ENCODE measurements around the gene RPL28.

Gene RPL28

DNA sequence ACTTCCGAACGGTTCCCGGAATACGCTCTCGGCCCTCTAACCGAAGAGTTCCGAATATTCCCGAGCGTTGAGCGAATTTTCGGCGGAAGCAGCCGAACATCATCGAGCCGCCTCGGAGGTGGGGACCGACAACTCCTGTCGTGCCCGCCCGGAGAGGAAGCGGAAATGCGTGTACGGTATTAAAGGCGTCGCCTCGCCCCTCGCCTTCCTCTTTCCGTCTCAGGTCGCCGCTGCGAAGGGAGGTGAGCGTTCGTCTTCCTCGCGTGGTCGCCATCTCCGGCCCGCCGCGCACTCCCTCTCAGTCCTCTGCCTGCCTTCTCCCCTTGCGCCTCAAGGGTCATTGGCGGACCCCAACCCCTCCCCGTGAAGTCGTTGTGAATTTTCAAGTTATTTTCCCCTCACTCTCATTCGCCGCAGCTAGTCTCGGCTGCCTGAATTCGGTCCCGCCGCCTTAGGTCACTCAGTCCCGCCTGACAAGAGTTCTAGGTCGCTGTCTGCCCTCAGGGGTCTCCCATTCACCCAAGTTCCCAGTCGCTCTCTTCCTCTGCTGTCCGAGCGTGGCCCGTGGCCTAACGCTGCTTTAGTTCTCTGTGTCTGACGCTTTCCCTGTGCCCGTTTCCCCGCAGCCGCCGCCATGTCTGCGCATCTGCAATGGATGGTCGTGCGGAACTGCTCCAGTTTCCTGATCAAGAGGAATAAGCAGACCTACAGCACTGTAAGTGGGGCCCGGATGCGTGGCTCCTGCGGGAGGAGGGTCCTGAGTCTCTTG is at the start of gene RPL28:
TSS of gene RPL28 (plus strand) at position 209 of the 769 bp plus-strand sequence. CDS start at position 635, 426 bp downstream.
- DNase-seq, result peak; percentile 97

DNA sequence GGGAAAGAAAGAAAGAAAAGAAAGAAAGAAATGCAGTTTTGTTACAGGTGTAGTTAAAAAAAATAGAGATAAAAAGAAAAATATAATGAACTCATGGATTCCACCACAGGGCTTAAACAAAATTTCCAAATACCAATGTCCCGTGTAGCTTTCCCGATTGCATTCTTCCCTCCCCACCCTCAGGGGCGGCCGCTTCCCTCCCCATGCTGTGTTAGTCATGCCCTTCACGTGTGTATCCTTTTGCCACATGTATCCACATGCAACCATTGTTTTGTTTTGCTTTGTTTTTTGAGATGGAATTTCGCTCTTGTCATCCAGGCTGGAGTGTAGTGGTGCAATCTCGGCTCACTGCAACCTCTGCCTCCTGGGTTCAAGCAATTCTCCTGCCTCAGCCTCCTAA is 49.6 kb upstream of the RPL28 start:
- DNase-seq, result no peak

GRCh38 chr19:55339105-55339888 is 46.4 kb upstream of the RPL28 start, which contains the start of gene KMT5C:
Gene KMT5C, plus strand, starts transcription at chr19:55339876. Its CDS starts 2,061 bp downstream, at chr19:55341937.
- peak; percentile 100 for DNase-seq

DNA sequence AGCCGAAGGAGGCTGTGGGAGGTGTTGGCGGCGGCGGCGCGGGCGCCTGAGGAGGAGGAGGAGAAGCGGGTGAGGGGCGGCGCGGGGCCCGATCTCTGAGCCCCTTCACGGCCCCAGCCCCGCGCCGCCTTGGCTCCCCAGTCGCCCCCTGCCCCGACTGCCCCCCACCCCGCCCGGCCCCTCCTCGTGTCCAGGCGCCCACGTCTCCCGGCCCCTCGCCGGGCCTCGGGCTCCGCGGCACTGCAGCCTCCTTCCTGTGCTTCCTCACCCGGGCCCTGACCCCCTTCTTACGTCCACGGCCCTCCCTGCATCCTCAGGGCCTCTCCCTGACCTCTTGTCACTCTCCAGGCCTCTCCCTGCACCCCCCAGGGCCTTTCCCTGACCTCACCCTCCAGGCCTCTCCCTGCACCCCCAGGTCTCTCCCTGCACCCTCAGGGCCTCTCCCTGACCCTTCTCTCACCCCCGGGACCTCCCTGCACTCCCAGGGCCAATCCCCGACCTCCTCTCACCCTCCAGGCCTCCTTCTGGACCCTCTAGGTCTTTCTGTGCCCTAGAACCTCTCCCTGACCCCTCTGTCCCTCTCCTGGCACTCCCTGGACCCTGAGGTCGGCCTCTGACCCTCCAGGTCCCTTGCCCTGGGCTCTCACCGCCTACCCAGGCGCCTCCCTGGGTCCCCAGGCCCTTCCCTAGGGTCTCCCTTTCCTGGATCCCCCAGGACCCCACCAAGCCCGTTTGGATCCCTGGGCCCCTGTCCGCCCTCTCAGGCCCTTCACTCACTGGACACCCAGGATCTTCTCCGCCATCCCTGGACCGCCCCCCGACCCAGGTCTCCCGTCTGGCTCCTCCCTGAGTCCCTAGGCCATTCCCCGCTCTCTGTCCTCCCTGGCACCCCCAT is 45.6 kb upstream of the RPL28 start:
- no peak for DNase-seq

- no peak for DNase-seq
Observed at GRCh38 chr19:55340784-55341147, 45.0 kb upstream of the RPL28 start.

GRCh38 chr19:55341171-55341588 is 44.6 kb upstream of the RPL28 start:
- peak; percentile 44 for DNase-seq

DNA sequence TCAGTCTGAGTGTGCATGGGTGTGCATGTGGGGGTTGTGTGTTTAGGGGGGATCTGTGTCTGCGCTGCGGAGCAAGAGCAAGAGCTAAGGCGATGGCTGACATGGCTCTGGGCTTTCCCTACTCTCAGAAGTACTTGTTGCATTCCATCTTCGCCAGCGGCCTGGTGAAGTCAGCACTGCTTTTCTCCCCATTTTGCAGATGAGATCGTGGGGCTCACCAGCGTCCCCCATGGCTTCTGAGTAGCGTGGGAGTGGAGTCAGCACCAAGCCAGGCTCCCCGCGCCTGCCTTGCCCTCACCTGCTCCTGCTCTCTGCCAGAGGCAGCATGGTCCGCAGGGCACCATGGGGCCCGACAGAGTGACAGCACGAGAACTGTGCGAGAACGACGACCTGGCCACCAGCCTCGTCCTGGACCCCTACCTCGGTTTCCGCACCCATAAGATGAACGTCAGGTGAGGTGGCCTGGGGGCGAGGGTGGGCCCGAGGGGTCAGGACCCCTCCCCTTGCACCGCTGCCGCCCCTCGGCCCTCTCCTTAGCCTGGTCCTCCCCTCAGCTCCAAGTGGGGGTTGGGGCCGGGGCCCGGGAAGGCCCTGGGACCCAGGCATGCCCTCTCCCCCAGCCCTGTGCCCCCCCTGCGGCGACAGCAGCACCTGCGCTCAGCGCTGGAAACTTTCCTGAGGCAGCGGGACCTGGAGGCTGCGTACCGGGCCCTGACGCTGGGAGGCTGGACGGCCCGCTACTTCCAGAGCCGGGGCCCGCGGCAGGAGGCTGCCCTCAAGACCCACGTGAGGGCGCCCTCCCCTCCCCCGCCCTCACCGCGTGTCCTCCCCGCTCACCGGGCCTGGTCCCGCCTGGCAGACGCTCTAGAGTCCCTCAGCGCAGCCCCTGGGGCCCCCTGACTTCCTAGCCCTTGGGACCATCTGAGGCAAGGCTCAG is 43.9 kb upstream of the RPL28 start:
- no peak for DNase-seq

DNA sequence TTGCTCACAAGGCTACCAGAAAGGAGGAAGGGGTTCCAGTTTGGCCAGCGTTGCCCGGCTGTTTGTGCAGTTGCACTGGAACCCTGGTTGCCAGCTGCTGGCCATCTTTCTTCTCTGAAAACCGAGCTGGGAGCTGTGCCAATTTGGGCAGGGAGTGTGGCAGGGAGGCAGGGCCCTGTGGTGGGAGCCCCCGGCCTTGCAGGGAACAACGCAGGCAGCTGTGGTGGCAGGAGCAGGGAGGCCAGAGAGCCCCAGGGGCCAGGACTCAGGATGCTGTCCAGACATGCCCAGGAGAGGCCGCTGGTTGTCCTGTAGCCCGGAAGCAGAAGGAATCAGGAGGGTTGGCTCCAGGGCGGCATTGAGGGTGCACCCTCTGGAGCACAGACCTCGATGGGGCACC is 41.3 kb upstream of the RPL28 start:
- DNase-seq, result no peak

DNA sequence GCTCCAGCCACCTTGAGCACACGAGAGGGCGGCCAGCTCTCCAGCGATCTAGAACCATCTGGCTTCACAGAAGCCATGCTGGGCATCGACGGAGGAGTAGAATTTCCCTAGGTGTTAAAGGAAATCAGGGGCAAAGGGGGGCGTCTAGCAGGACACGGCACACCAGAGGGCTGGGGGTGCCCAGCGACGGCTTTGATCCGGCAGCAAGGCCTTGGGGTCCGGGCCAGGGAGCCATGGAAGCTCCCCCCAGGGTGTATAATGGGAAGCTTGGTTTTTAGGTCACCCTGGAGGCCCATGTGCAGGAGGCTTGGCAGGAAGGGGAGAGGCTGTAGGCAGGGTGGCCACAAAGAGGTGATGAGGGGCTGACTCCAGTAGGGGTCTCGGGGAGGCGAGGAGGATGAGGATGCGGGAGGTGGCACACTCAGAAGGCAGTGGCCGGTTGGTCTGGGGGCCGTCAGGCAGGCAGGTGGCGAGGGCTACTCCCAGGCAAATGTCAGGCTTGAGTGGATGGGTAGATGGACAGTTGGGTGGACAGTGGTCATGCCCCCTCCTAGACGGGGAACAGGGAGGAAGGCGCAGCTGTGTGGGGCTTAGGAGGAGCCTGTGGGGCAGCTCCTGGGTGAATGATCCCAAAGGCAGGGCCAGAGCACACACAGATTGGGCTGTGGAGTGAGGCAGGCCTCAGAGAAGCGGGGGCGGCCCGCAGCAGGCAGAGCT is 40.5 kb upstream of the RPL28 start:
- DNase-seq, result no peak

DNA sequence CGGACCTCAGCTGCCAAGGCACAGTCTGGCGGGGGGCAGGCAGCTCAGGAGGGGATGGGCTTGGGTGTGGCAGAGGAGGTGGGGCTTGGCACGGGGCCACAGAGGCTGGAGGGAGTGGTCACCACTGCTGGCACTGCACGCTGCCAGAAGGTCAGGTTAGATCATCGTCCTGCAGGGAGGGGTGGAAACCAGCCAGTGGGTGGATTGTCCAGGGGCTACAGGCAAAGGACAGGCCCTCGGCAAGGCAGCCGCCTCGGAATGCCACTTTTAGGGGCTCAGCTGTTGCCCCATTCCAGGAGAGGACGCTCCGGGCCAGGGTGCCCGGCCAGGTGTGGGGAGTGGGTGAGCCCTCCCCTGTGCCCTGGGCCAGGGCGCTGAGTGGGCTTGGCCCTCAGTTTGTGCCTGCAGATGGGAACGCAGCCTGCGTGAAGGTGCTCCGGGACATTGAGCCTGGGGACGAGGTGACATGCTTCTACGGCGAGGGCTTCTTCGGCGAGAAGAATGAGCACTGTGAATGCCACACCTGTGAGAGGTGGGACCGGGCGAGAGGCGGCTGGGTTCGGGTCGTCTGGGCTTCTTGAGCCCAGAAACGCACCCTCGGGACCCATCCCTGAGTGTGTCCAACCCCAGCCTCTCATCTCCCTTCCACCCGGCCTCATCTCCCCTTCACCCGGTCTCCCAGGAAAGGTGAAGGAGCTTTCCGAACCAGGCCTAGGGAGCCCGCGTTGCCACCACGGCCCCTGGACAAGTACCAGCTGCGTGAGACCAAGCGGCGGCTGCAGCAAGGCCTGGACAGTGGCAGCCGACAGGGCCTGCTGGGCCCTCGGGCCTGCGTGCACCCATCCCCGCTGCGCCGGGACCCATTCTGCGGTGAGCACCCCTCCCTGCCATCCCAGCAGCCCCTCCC is 39.7 kb upstream of the RPL28 start:
- DNase-seq, result no peak

DNA sequence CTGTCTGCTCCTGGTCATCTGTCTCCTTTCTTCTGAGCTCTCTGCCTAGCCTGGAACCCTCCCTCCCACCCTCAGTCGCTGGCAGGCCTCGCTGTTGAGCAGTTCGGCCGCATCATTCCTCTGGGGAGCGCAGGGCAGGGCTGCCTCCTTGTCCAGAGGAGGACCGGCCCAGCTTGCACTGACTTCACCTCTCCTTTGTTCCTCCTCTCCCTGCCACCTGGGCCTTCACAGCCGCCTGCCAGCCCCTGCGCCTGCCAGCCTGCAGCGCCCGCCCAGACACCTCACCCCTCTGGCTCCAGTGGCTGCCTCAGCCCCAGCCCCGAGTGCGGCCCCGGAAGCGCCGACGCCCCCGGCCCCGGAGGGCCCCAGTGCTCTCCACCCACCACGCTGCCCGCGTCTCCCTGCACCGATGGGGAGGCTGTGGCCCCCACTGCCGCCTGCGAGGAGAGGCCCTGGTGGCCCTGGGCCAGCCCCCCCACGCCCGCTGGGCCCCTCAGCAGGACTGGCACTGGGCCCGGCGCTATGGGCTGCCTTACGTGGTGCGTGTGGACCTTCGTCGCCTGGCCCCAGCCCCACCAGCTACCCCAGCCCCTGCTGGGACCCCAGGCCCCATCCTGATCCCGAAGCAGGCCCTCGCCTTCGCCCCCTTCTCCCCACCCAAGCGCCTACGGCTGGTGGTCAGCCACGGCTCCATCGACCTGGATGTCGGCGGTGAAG is 38.8 kb upstream of the RPL28 start:
- no peak for DNase-seq

- no peak for DNase-seq
Observed at GRCh38 chr19:55347442-55348009, 38.2 kb upstream of the RPL28 start.

DNA sequence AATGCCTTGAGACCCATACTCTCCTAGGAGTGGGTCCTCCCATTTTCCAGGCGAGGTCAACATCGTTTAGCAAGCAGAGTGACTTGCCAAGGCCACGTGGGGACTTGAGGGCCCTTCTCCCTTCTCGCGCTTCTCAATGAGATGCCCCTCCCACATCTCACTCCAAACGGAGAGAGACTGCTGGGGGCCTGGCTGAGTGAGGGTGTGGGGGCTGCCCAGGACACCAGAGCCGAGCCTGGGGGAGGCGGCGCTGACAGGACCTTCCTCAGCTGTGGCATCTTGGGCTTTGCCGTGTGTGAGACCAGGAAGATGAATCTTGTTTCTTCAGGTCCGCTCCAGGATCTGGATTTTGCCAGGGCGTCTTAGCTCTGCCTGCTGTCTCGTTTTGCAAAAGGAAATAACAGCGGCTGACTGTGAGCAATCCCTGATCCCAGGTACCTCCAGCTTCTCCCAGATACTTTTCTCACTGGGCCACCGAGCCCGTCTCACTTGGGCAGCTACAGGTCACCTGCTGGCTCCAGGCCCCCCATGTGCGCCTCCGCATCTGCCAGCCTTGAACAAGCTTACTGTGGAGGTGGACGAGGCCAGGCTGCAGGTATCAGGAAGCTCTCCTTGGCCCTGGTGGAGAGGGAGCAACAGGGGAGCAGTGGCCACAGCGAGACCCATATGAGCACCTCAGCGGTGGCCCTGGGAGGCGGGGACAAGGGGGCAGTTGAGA is 37.3 kb upstream of the RPL28 start:
- DNase-seq, result no peak

- DNase-seq, result no peak
Observed at GRCh38 chr19:55350620-55351315, 35.0 kb upstream of the RPL28 start.

DNA sequence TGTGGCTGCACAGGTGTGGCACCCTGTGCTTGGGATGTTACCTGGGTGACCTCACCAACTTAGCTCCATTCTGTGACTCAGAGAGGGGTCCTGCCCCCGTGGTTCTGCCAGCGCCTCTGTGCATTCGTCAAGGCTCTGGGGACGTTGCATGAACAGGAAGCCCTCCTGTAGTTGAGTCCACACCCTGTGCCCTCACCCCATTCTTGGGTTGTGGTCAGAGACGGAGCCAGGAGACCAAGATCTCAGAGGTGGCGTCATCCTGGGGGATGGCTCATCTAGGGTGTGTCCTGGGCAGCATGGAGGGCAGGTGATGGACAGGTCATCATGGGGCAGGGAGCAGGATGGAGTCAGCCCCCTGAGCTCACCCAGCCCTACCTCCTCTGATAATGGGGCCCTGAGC is 33.7 kb upstream of the RPL28 start:
- DNase-seq, result no peak

- DNase-seq, result no peak
Observed at GRCh38 chr19:55352549-55353145, 33.1 kb upstream of the RPL28 start.

DNA sequence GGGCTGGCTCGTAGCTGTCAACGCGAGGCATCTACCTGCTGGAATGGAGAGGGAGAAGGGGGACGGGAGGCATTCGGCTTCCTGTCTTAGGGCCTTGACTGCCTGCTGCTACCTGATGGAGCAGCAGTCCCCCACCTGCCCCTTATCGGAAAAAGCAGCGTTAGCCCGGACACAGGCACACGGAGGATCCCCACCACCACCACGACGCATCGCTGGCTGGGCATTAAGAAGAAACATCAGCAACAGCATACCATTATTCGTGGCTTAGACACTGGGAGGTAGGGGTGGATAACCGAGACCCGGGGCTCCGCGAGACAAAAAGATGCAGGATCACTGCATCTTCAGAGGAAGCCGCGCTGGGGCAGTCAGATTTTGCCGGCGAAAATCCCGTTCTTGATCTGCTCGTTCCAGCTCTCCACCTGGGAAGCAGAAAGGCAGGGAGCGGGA is 32.4 kb upstream of the RPL28 start:
- no peak for DNase-seq
